ENCODE data around the gene NCEH1. TPM values are rescaled to one million over a fixed set of nuclear protein-coding genes. Genes with fewer than 3 reads are reported as not detected.
"Not testable (repeated sequence)": the region's sequence is repeated elsewhere in the genome, so short reads cannot be mapped to it uniquely, and the experiment has no call there.

Gene NCEH1
- total RNA-seq, 1 donor from 2014 or later, result 4.5 TPM

DNA sequence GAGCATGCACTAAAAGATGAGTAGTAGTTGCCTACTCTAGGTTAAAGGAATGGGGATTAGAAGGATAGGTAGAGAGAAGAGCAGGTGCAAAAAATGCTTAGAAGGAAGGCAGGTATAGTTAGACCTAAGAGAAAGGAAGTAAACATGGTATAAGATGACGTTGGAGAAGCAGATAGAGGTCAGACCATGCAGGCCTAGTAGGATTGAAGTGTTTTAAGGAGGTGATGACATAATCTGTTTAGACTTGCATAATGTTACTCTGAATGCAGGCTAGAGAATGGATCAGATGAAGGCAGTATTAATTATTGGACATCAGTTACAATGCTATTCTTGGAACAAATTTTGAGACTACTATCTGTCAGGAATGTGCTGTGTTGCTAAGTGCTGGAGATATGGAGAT, 28.6 kb upstream of the NCEH1 start:
- no peaks in the 10 kb centered on the region for H3K4me1 Mint-ChIP-seq
- TF ChIP-seq, protein P1, sequence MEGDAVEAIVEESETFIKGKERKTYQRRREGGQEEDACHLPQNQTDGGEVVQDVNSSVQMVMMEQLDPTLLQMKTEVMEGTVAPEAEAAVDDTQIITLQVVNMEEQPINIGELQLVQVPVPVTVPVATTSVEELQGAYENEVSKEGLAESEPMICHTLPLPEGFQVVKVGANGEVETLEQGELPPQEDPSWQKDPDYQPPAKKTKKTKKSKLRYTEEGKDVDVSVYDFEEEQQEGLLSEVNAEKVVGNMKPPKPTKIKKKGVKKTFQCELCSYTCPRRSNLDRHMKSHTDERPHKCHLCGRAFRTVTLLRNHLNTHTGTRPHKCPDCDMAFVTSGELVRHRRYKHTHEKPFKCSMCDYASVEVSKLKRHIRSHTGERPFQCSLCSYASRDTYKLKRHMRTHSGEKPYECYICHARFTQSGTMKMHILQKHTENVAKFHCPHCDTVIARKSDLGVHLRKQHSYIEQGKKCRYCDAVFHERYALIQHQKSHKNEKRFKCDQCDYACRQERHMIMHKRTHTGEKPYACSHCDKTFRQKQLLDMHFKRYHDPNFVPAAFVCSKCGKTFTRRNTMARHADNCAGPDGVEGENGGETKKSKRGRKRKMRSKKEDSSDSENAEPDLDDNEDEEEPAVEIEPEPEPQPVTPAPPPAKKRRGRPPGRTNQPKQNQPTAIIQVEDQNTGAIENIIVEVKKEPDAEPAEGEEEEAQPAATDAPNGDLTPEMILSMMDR (IDR thresholded peaks at IDR 0.05), result no peak
- no peaks in the 10 kb centered on the region for H3K9me3 Mint-ChIP-seq
- intact Hi-C loops (cut with micrococcal nuclease), result no loop called here
- ATAC-seq (ENCODE audit: low read depth) (no peak), DNase-seq (no peak)
- POLR2A ChIA-PET, result no interaction called here
- H3K4me3 Mint-ChIP-seq, result no peak overlapping the region
- H3K27ac Mint-ChIP-seq, result no peak overlapping the region
- no peaks in the 10 kb centered on the region for H3K36me3 Mint-ChIP-seq (ENCODE audit: low read depth)
- CTCF ChIA-PET, result no interaction called here
- H3K27me3 Mint-ChIP-seq, result peaks cover 14% of the 10 kb centered on the region

DNA sequence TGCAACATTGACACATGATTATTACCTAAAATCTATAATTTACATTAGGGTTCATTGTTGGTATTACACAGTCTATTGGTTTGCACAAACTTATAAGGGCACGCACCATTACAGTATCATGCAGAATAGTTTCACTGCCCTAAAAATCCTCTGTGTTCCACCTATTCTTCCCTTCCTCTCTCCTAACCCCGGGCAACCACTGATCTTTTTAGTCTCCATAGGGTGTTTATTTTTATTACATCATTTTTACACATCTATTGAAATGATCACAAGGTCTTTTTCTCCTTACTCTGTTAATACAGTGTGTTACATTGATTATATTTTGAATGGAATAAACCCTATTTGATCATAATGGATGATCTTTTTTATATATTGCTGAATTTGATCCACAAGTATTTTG, 24.1 kb upstream of the NCEH1 start:
- Mint-ChIP-seq H3K36me3 (ENCODE audit: low read depth) (no peaks in the 10 kb centered on the region), H3K27ac (no peak overlapping the region), H3K9me3 (no peaks in the 10 kb centered on the region), H3K4me3 (no peak overlapping the region), H3K4me1 (no peaks in the 10 kb centered on the region), H3K27me3 (peaks cover 9% of the 10 kb centered on the region)
- intact Hi-C loops (cut with micrococcal nuclease), result no loop called here
- ATAC-seq (ENCODE audit: low read depth), result no peak
- ChIA-PET CTCF (no interaction called here), POLR2A (no interaction called here)
- no peak for DNase-seq
- TF ChIP-seq, protein P1 (IDR thresholded peaks at IDR 0.05), result no peak

DNA sequence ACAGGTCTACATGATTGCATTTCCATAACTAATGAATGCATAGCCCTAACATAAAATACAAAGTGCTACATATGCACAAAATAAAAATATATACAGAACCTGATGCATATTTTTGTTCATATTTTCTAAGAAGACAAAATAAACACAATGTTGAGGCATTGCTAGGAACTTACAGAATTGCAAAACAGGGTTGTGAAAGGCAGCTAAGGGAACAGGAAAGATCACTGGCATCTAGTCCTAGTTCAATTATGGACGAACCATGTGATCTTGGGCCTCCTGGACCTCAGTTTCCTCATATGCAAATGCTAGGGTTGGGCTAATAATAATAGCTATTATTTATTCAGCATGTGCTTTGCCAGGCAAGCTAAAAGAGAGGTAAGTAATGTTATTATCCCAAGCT, 15.5 kb upstream of the NCEH1 start:
- peaks cover 5% of the 10 kb centered on the region for H3K4me1 Mint-ChIP-seq
- ChIA-PET POLR2A (no interaction called here), CTCF (no interaction called here)
- H3K27me3 Mint-ChIP-seq, result peaks cover 2% of the 10 kb centered on the region
- no peak for ATAC-seq (ENCODE audit: low read depth)
- no peak overlapping the region for H3K27ac Mint-ChIP-seq
- TF ChIP-seq, protein P1 (IDR thresholded peaks at IDR 0.05), result no peak
- no peak for DNase-seq
- H3K9me3 Mint-ChIP-seq, result peaks cover 1% of the 10 kb centered on the region
- no peaks in the 10 kb centered on the region for H3K36me3 Mint-ChIP-seq (ENCODE audit: low read depth)
- no peak overlapping the region for H3K4me3 Mint-ChIP-seq
- intact Hi-C loops (cut with micrococcal nuclease), result no loop called here

DNA sequence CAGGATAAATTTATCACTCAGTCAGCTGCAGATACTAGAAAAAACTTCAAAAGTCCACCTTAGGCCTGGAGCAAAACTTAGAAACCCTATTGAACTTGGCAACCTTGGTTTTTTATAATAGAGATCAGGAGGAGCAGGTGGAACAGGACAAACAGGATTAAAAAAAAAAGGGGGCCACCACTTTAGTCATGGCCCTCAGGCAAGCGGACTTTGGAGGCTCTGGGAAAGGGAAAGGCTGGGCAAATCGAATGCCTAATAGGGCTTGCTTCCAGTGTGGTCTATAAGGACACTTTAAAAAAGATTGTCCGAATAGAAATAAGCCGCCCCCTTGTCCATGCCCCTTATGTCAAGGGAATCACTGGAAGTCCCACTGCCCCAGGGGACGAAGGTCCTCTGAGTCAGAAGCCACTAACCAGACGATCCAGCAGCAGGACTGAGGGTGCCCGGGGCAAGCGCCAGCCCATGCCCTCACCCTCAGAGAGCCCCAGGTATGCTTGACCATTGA, 11.7 kb upstream of the NCEH1 start:
- not testable (repeated sequence) for ATAC-seq (ENCODE audit: low read depth)

DNA sequence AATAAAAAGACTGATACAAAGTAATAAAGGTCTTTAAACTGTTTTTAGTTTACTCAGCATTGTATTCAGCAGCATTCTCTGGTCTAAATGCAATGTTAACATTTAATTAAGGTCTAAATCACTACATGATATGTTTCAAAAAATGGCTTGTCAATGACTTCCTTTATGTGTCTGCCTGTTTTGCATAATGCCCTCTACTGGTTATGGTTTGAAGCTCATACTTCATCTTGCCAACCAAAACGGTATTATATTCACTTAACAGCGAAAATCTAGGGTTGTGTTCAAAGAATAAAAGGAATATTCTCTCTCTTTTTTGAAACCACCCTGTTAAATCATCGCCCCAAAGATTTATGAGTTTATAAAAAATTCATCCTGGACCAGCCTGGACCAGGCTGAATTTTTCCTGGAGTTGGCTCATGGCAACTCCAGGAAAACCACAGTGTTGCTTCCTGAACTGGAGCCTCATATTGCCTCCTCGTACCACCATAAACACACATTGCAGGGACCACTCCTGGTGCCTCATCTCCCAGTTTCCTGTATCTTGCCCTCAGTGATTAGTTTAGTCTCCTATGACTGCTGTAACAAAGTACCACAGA, 6.7 kb upstream of the NCEH1 start:
- TF ChIP-seq, protein P1 (IDR thresholded peaks at IDR 0.05), result no peak
- H3K27me3 Mint-ChIP-seq, result peaks cover 13% of the 10 kb centered on the region
- DNase-seq (no peak), ATAC-seq (ENCODE audit: low read depth) (no peak)
- H3K36me3 Mint-ChIP-seq (ENCODE audit: low read depth), result no peaks in the 10 kb centered on the region
- no peak overlapping the region for H3K4me3 Mint-ChIP-seq
- CTCF ChIA-PET, result no interaction called here
- peaks cover 6% of the 10 kb centered on the region for H3K9me3 Mint-ChIP-seq
- no peaks in the 10 kb centered on the region for H3K4me1 Mint-ChIP-seq
- intact Hi-C loops (cut with micrococcal nuclease), result no loop called here
- no peak overlapping the region for H3K27ac Mint-ChIP-seq
- POLR2A ChIA-PET, result no interaction called here

More for the DNA sequence above, 11.7 kb upstream of the NCEH1 start:
- H3K4me1 Mint-ChIP-seq; H3K27ac Mint-ChIP-seq; CTCF ChIA-PET; H3K36me3 Mint-ChIP-seq (ENCODE audit: low read depth); intact Hi-C loops (cut with micrococcal nuclease); POLR2A ChIA-PET; H3K4me3 Mint-ChIP-seq; H3K9me3 Mint-ChIP-seq; DNase-seq: not testable (repeated sequence)
- peaks cover 15% of the 10 kb centered on the region for H3K27me3 Mint-ChIP-seq

DNA sequence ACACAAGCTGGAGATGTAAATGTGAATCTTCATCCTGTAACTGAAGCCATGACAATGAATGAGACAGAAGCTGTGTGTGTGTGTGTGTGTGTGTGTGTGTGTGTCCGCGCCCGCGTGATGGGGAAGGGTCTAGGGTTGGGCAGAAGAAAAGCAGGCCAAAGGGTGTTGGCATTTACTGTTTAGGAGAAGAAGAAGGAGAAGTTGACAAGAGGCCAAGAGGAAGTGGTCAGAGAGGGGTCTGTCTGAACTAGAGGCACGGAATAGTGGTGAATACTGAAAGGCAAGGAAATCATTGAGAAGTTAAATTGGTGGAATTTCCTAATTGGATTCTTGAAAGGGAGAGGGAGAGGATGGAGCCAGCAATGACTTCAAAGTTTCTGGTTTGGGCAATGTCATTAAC, 5.6 kb upstream of the NCEH1 start:
- Mint-ChIP-seq H3K27me3 (peaks cover 13% of the 10 kb centered on the region), H3K36me3 (ENCODE audit: low read depth) (no peaks in the 10 kb centered on the region), H3K9me3 (peaks cover 6% of the 10 kb centered on the region), H3K4me1 (peaks cover 3% of the 10 kb centered on the region), H3K27ac (no peak overlapping the region), H3K4me3 (no peak overlapping the region)
- CTCF ChIA-PET, result no interaction called here
- POLR2A ChIA-PET, result no interaction called here
- TF ChIP-seq, protein P1 (IDR thresholded peaks at IDR 0.05), result no peak
- intact Hi-C loops (cut with micrococcal nuclease), result no loop called here
- no peak for ATAC-seq (ENCODE audit: low read depth)
- DNase-seq, result no peak

Measured in activated B cell treated with CpG ODN at 0.5 μM for 24 hours (primary cell).